Measurements from ENCODE around the gene JPT2.
A peak's percentile ranks its signal among the peaks of the same experiment; 100 is the strongest.

Gene JPT2

GRCh38 chr16:1727651-1728624, 49.9 kb downstream of the JPT2 start:
- DNase-seq: no peak

- no peak for DNase-seq
Observed at GRCh38 chr16:1729026-1729425, 50.9 kb downstream of the JPT2 start.

- no peak for DNase-seq
Observed at GRCh38 chr16:1729445-1729844, 51.4 kb downstream of the JPT2 start.

GRCh38 chr16:1731073-1731472, 53.0 kb downstream of the JPT2 start:
- DNase-seq: no peak

GRCh38 chr16:1731603-1732002, 53.5 kb downstream of the JPT2 start:
- no peak for DNase-seq

GRCh38 chr16:1732071-1732470, 54.0 kb downstream of the JPT2 start:
- no peak for DNase-seq

GRCh38 chr16:1732551-1732987, 54.5 kb downstream of the JPT2 start:
- peak in 1 of 56 donors; percentile 5 for DNase-seq

GRCh38 chr16:1734123-1734522, 56.0 kb downstream of the JPT2 start:
- DNase-seq: no peak

- no peak for DNase-seq
Observed at GRCh38 chr16:1734816-1735215, 56.7 kb downstream of the JPT2 start.

GRCh38 chr16:1740234-1740633, 62.2 kb downstream of the JPT2 start:
- DNase-seq: no peak

- DNase-seq: no peak
Observed at GRCh38 chr16:1740781-1741490, 62.9 kb downstream of the JPT2 start.

- DNase-seq: no peak
Observed at GRCh38 chr16:1741553-1742165, 63.6 kb downstream of the JPT2 start.

- no peak for DNase-seq
Observed at GRCh38 chr16:1743376-1744337, 65.6 kb downstream of the JPT2 start.

GRCh38 chr16:1744338-1744840, 66.3 kb downstream of the JPT2 start:
- no peak for DNase-seq

GRCh38 chr16:1745181-1745899, 67.3 kb downstream of the JPT2 start:
- no peak for DNase-seq

GRCh38 chr16:1745900-1746692, 68.0 kb downstream of the JPT2 start:
- DNase-seq: no peak

GRCh38 chr16:1746693-1747195, 68.7 kb downstream of the JPT2 start:
- DNase-seq: no peak

GRCh38 chr16:1747934-1748333, 69.9 kb downstream of the JPT2 start:
- DNase-seq: no peak
